GM21786 (cell line): Measurements from ENCODE around the gene HYDIN.
"Not testable (repeated sequence)": the region's sequence is repeated elsewhere in the genome, so short reads cannot be mapped to it uniquely, and the experiment has no call there.

ENCODE experiments used
- ATAC-seq: cut with Tn5 transposase; IDR thresholded peaks from one replicate; pipeline ENCODE4 v1.9.1; 2021; ENCODE audit not compliant: unreplicated experiment

Gene HYDIN

GRCh38 chr16:70882311-70882710 is 348.2 kb downstream of the HYDIN start:
- ATAC-seq, result not testable (repeated sequence)

GRCh38 chr16:70877895-70878294 is 352.6 kb downstream of the HYDIN start:
- ATAC-seq, result not testable (repeated sequence)

GRCh38 chr16:70876442-70876841 is 354.1 kb downstream of the HYDIN start:
- ATAC-seq, result not testable (repeated sequence)

- ATAC-seq, result not testable (repeated sequence)
Measured at GRCh38 chr16:70864698-70865097, 365.8 kb downstream of the HYDIN start.

GRCh38 chr16:70861996-70862395 is 368.5 kb downstream of the HYDIN start:
- ATAC-seq, result not testable (repeated sequence)

- not testable (repeated sequence) for ATAC-seq
Measured at GRCh38 chr16:70851299-70851698, 379.2 kb downstream of the HYDIN start.

GRCh38 chr16:70823498-70824118 is 406.9 kb downstream of the HYDIN start:
- not testable (repeated sequence) for ATAC-seq

- not testable (repeated sequence) for ATAC-seq
Measured at GRCh38 chr16:70822734-70823133, 407.8 kb downstream of the HYDIN start.

GRCh38 chr16:70818088-70818487 is 412.4 kb downstream of the HYDIN start:
- ATAC-seq, result not testable (repeated sequence)

GRCh38 chr16:70809392-70810060 is 421.0 kb downstream of the HYDIN start:
- ATAC-seq, result no peak

GRCh38 chr16:70808371-70808770 is 422.2 kb downstream of the HYDIN start:
- ATAC-seq, result no peak

GRCh38 chr16:70805787-70806186 is 424.7 kb downstream of the HYDIN start:
- no peak for ATAC-seq

- no peak for ATAC-seq
Measured at GRCh38 chr16:70805380-70805779, 425.1 kb downstream of the HYDIN start.

- no peak for ATAC-seq
Measured at GRCh38 chr16:70804734-70805169, 425.8 kb downstream of the HYDIN start.

- no peak for ATAC-seq
Measured at GRCh38 chr16:70804153-70804733, 426.3 kb downstream of the HYDIN start.

- ATAC-seq, result no peak
Measured at GRCh38 chr16:70803319-70803718, 427.2 kb downstream of the HYDIN start.

- ATAC-seq, result no peak
Measured at GRCh38 chr16:70801611-70802010, 428.9 kb downstream of the HYDIN start.

GRCh38 chr16:70800781-70801480 is 429.6 kb downstream of the HYDIN start, which contains the start of gene VAC14:
Gene VAC14, minus strand, starts transcription at chr16:70801158. Its CDS starts 258 bp downstream, at chr16:70800900.
- peak; percentile 96 for ATAC-seq

- no peak for ATAC-seq
Measured at GRCh38 chr16:70800311-70800710, 430.2 kb downstream of the HYDIN start.

- ATAC-seq, result no peak
Measured at GRCh38 chr16:70796301-70796700, 434.2 kb downstream of the HYDIN start.

GRCh38 chr16:70795296-70795912 is 435.1 kb downstream of the HYDIN start:
- ATAC-seq, result no peak
